SJCRH30 (cell line): ENCODE results near the gene OR5L2. TPM values are rescaled to one million over a fixed set of nuclear protein-coding genes. Genes with fewer than 3 reads are reported as not detected.
"Not testable (repeated sequence)": the region's sequence is repeated elsewhere in the genome, so short reads cannot be mapped to it uniquely, and the experiment has no call there.

Source experiments
- DNase-seq, 2 experiments: peaks; one replicate each; pipeline ENCODE4 v3.0.0-alpha.2; 2015 to 2020
- H3K27ac ChIP-seq: fragments of 250-450 bp; sonication (Bioruptor Pico); 2 replicates; pipeline ENCODE4 v1.5.1; 2020; ENCODE audit warnings: mild to moderate bottlenecking, moderate library complexity
- H3K27me3 ChIP-seq: fragments of 250-450 bp; sonication (Bioruptor Pico); 2 replicates; pipeline ENCODE4 v1.5.1; 2020; ENCODE audit warnings: mild to moderate bottlenecking, moderate library complexity
- H3K36me3 ChIP-seq: fragments of 250-450 bp; sonication (Bioruptor Pico); 2 replicates; pipeline ENCODE4 v1.5.1; 2020; ENCODE audit warnings: mild to moderate bottlenecking, moderate library complexity
- H3K4me1 ChIP-seq: fragments of 250-450 bp; sonication (Bioruptor Pico); 2 replicates; pipeline ENCODE4 v1.5.1; 2020; ENCODE audit warnings: mild to moderate bottlenecking, moderate library complexity
- H3K4me3 ChIP-seq: fragments of 250-450 bp; sonication (Bioruptor Pico); 2 replicates; pipeline ENCODE4 v1.5.1; 2020; ENCODE audit warnings: mild to moderate bottlenecking, moderate library complexity
- H3K9me3 ChIP-seq: fragments of 250-450 bp; sonication (Bioruptor Pico); replicated peaks from 2 replicates; pipeline ENCODE4 v1.5.1; 2020; ENCODE audit warnings: mild to moderate bottlenecking, moderate library complexity
- total RNA-seq: library from RNA; depleted of rRNA; stranded (reverse); fragments of >200 nt; shearing (Covaris generic); gene quantifications from 2 replicates; pipeline ENCODE4 v1.2.3, GENCODE V29; 2014; rRNA removed

Gene OR5L2
- not detected in 2 replicates for total RNA-seq

GRCh38 chr11:55826919-55827318 lies at the start of gene OR5L2:
TSS of gene OR5L2 (plus strand) at chr11:55827219. CDS start at chr11:55827219, 0 bp downstream.
- DNase-seq: no peak

GRCh38 chr11:55791606-55792005 lies 35.4 kb upstream of the OR5L2 start:
- H3K27me3 ChIP-seq: no peaks in the 10 kb centered on the region
- no peaks in the 10 kb centered on the region for H3K4me1 ChIP-seq
- H3K36me3 ChIP-seq: no peaks in the 10 kb centered on the region
- H3K9me3 ChIP-seq: no peaks in the 10 kb centered on the region
- no peak overlapping the region for H3K4me3 ChIP-seq
- no peak for DNase-seq
- no peak overlapping the region for H3K27ac ChIP-seq

More at GRCh38 chr11:55826919-55827318, at the start of gene OR5L2:
- no peaks in the 10 kb centered on the region for H3K9me3 ChIP-seq
- no peaks in the 10 kb centered on the region for H3K36me3 ChIP-seq
- no peak within 1 kb of the TSS for H3K27ac ChIP-seq
- no peaks in the 10 kb centered on the region; the same call in 1 of the 2 replicates for H3K27me3 ChIP-seq
- no peak within 1 kb of the TSS for H3K4me3 ChIP-seq
- H3K4me1 ChIP-seq: no peaks in the 10 kb centered on the region

- Histone ChIP-seq H3K36me3 (no peaks in the 10 kb centered on the region), H3K9me3 (no peaks in the 10 kb centered on the region), H3K27ac (no peak overlapping the region), H3K4me1 (no peaks in the 10 kb centered on the region), H3K27me3 (no peaks in the 10 kb centered on the region), H3K4me3 (no peak overlapping the region)
- no peak for DNase-seq
These were observed 33.7 kb upstream of the OR5L2 start for GRCh38 chr11:55793321-55793720.

GRCh38 chr11:55795256-55795655 lies 31.8 kb upstream of the OR5L2 start, which contains the start of gene OR5D14:
TSS of gene OR5D14 (plus strand) at chr11:55795556. CDS start at chr11:55795556, 0 bp downstream.
- no peaks in the 10 kb centered on the region for H3K27me3 ChIP-seq
- no peaks in the 10 kb centered on the region for H3K9me3 ChIP-seq
- H3K27ac ChIP-seq: no peak within 1 kb of the TSS
- H3K36me3 ChIP-seq: no peaks in the 10 kb centered on the region
- H3K4me1 ChIP-seq: no peaks in the 10 kb centered on the region
- DNase-seq: no peak
- no peak within 1 kb of the TSS for H3K4me3 ChIP-seq

GRCh38 chr11:55806248-55806647 lies 20.8 kb upstream of the OR5L2 start:
- Histone ChIP-seq H3K9me3 (no peaks in the 10 kb centered on the region), H3K36me3 (no peaks in the 10 kb centered on the region), H3K27ac (no peak overlapping the region), H3K4me1 (no peaks in the 10 kb centered on the region), H3K4me3 (no peak overlapping the region), H3K27me3 (peaks cover 8% of the 10 kb centered on the region; the same call in 1 of the 2 replicates)
- DNase-seq: no peak

- Histone ChIP-seq H3K4me3 (no peak within 1 kb of the TSS), H3K27me3 (peaks cover 8% of the 10 kb centered on the region; the same call in 1 of the 2 replicates), H3K9me3 (no peaks in the 10 kb centered on the region), H3K4me1 (no peaks in the 10 kb centered on the region), H3K36me3 (no peaks in the 10 kb centered on the region), H3K27ac (no peak within 1 kb of the TSS)
- DNase-seq: no peak
These were observed 16.0 kb upstream of the OR5L2 start, which contains the start of gene OR5L1 for GRCh38 chr11:55811067-55811466. TSS of gene OR5L1 (plus strand) at chr11:55811367. CDS start at chr11:55811467, 100 bp downstream.

GRCh38 chr11:55819330-55819729 lies 7.7 kb upstream of the OR5L2 start, which contains the start of gene OR5D18:
TSS of gene OR5D18 (plus strand) at chr11:55819630. CDS start at chr11:55819630, 0 bp downstream.
- Histone ChIP-seq H3K4me3 (no peak within 1 kb of the TSS), H3K9me3 (no peaks in the 10 kb centered on the region), H3K27ac (no peak within 1 kb of the TSS), H3K36me3 (no peaks in the 10 kb centered on the region), H3K4me1 (no peaks in the 10 kb centered on the region), H3K27me3 (no peaks in the 10 kb centered on the region)
- no peak for DNase-seq

GRCh38 chr11:55838452-55838851 lies 11.4 kb downstream of the OR5L2 start, which contains the start of gene OR5D16:
TSS of gene OR5D16 (plus strand) at chr11:55838752. CDS start at chr11:55838752, 0 bp downstream.
- H3K9me3 ChIP-seq: no peaks in the 10 kb centered on the region
- no peaks in the 10 kb centered on the region for H3K36me3 ChIP-seq
- H3K27ac ChIP-seq: no peak within 1 kb of the TSS
- DNase-seq: no peak
- no peaks in the 10 kb centered on the region; the same call in 1 of the 2 replicates for H3K4me1 ChIP-seq
- no peaks in the 10 kb centered on the region for H3K27me3 ChIP-seq
- no peak within 1 kb of the TSS for H3K4me3 ChIP-seq

- DNase-seq: no peak
- H3K27me3 ChIP-seq: no peaks in the 10 kb centered on the region
- no peaks in the 10 kb centered on the region for H3K36me3 ChIP-seq
- no peak overlapping the region for H3K27ac ChIP-seq
- H3K4me1 ChIP-seq: no peaks in the 10 kb centered on the region
- H3K4me3 ChIP-seq: no peak overlapping the region
- no peaks in the 10 kb centered on the region for H3K9me3 ChIP-seq
These were observed 20.4 kb downstream of the OR5L2 start for GRCh38 chr11:55847453-55847852.

- no peaks in the 10 kb centered on the region; the same call in 1 of the 2 replicates for H3K27me3 ChIP-seq
- DNase-seq: no peak
- H3K36me3 ChIP-seq: no peaks in the 10 kb centered on the region
- H3K4me3 ChIP-seq: no peak overlapping the region
- no peaks in the 10 kb centered on the region for H3K9me3 ChIP-seq
- H3K4me1 ChIP-seq: no peaks in the 10 kb centered on the region
- H3K27ac ChIP-seq: no peak overlapping the region
These were observed 22.0 kb downstream of the OR5L2 start for GRCh38 chr11:55849037-55849436.

GRCh38 chr11:55852141-55852540 lies 25.1 kb downstream of the OR5L2 start:
- Histone ChIP-seq H3K27me3 (no peaks in the 10 kb centered on the region; the same call in none of the 2 replicates), H3K4me1 (no peaks in the 10 kb centered on the region), H3K36me3 (no peaks in the 10 kb centered on the region), H3K9me3 (no peaks in the 10 kb centered on the region), H3K27ac (no peak overlapping the region), H3K4me3 (no peak overlapping the region)
- DNase-seq: no peak

- Histone ChIP-seq H3K27me3 (peaks cover 5% of the 10 kb centered on the region), H3K9me3 (no peaks in the 10 kb centered on the region), H3K4me3 (no peak overlapping the region), H3K27ac (no peak overlapping the region), H3K4me1 (no peaks in the 10 kb centered on the region), H3K36me3 (no peaks in the 10 kb centered on the region)
- DNase-seq: no peak
These were observed 27.7 kb downstream of the OR5L2 start for GRCh38 chr11:55854704-55855103.

GRCh38 chr11:55867354-55867753 lies 40.3 kb downstream of the OR5L2 start:
- not testable (repeated sequence) for H3K27me3 ChIP-seq, H3K4me1 ChIP-seq, DNase-seq, H3K9me3 ChIP-seq, H3K36me3 ChIP-seq, H3K4me3 ChIP-seq, H3K27ac ChIP-seq

GRCh38 chr11:55872731-55873130 lies 45.7 kb downstream of the OR5L2 start:
- not testable (repeated sequence) for H3K4me1 ChIP-seq, H3K4me3 ChIP-seq, H3K9me3 ChIP-seq, DNase-seq, H3K36me3 ChIP-seq, H3K27me3 ChIP-seq, H3K27ac ChIP-seq

- H3K27me3 ChIP-seq, H3K4me3 ChIP-seq, DNase-seq, H3K4me1 ChIP-seq, H3K36me3 ChIP-seq, H3K9me3 ChIP-seq, H3K27ac ChIP-seq: not testable (repeated sequence)
These were observed 46.1 kb downstream of the OR5L2 start for GRCh38 chr11:55873146-55873545.
